ENCODE results near the gene FAM136A. TPM values are rescaled to one million over a fixed set of nuclear protein-coding genes. Genes with fewer than 3 reads are reported as not detected.

FAM136A gene
- total RNA-seq, 1 experiment from 2014 or later = 77.7 TPM

DNA sequence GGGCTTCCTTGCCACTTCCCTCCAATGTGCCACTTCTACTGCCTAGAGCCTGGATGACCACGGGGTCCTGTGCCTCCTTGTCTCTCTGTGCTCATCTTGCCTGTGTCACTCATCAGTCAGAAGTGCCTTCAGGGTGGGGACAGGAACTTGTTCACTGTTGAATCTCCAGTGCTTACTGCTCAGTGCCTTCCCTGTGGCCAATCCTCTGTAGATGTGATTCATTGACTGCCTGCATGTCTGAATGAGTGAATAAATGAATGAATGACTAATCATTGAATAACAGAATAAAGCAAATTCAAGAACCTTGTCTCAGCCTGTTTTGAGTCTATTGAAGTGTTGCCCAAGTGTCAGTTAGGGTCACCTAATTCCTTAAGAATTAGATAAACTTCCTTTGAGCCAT lies 42.3 kb upstream of the FAM136A start:
- no peaks in the 10 kb centered on the region for H3K36me3 ChIP-seq (ENCODE audit: insufficient read depth, low read length, poor library complexity, severe bottlenecking)
- no peaks in the 10 kb centered on the region for H3K9me3 ChIP-seq (ENCODE audit: low read depth, low read length, poor library complexity, severe bottlenecking)
- ChIA-PET CTCF (no interaction called here), POLR2A (ENCODE audit: low non-redundant PET) (no interaction called here)
- TF ChIP-seq CTCF (conservative IDR thresholded peaks at IDR 0.05; ENCODE audit: low read depth, low read length) = no peak
- TF ChIP-seq EZH2 (IDR thresholded peaks at IDR 0.05; ENCODE audit: borderline replicate concordance, low read depth, low read length, poor library complexity, severe bottlenecking) = no peak
- no peak for DNase-seq (ENCODE audit: low spot score)
- intact Hi-C loops (cut with micrococcal nuclease; ENCODE audit: unreplicated experiment) = no loop called here
- peaks cover 37% of the 10 kb centered on the region for H3K27me3 ChIP-seq (replicated peaks; ENCODE audit: insufficient read depth, low read depth, low read length, poor library complexity)
- H3K4me1 ChIP-seq (ENCODE audit: insufficient read depth, low read length, poor library complexity, severe bottlenecking) = no peaks in the 10 kb centered on the region
- no peak overlapping the region for H3K4me3 ChIP-seq (ENCODE audit: low read depth, low read length, poor library complexity, severe bottlenecking)
- BruUV-seq (replicated peaks) = no TSS peak
- H3K27ac ChIP-seq (ENCODE audit: low read depth, low read length, poor library complexity, severe bottlenecking) = no peak overlapping the region

DNA sequence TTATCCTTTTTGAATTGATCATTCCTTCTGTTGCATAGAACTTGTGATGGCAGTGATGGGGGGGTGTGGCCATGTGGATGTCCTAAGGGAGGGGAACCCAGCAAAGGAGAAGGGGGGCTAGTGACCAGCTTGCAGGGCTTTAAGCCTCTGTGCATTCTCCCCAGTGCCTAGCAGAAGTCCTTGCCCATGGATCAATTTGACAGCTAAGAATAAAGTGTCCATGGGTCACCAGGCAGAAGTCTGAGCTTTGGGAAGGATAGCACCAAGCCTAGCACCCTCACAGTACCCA lies 39.6 kb upstream of the FAM136A start:
- Histone ChIP-seq H3K27me3 (replicated peaks; ENCODE audit: insufficient read depth, low read depth, low read length, poor library complexity) (peaks cover 15% of the 10 kb centered on the region), H3K9me3 (ENCODE audit: low read depth, low read length, poor library complexity, severe bottlenecking) (no peaks in the 10 kb centered on the region), H3K27ac (ENCODE audit: low read depth, low read length, poor library complexity, severe bottlenecking) (no peak overlapping the region), H3K36me3 (ENCODE audit: insufficient read depth, low read length, poor library complexity, severe bottlenecking) (no peaks in the 10 kb centered on the region), H3K4me1 (ENCODE audit: insufficient read depth, low read length, poor library complexity, severe bottlenecking) (no peaks in the 10 kb centered on the region), H3K4me3 (ENCODE audit: low read depth, low read length, poor library complexity, severe bottlenecking) (no peak overlapping the region)
- CTCF ChIA-PET = interaction anchor here (0.8 to 2.6 kb wide), 2 partner anchors 276 to 278 kb away, joined by 3 to 10 read pairs; no protein-coding TSS in a partner anchor
- intact Hi-C loops (cut with micrococcal nuclease; ENCODE audit: unreplicated experiment) = loop anchor here (1.0 kb wide), 2 partner anchors 278 to 307 kb away; no protein-coding TSS in a partner anchor
- no peak for TF ChIP-seq CTCF (conservative IDR thresholded peaks at IDR 0.05; ENCODE audit: low read depth, low read length)
- no peak for TF ChIP-seq EZH2 (IDR thresholded peaks at IDR 0.05; ENCODE audit: borderline replicate concordance, low read depth, low read length, poor library complexity, severe bottlenecking)
- no TSS peak for BruUV-seq (replicated peaks)
- POLR2A ChIA-PET (ENCODE audit: low non-redundant PET) = interaction anchor here (0.6 kb wide), 1 partner anchor 935 kb away, joined by 3 read pairs; no protein-coding TSS in a partner anchor
- DNase-seq (ENCODE audit: low spot score) = no peak

DNA sequence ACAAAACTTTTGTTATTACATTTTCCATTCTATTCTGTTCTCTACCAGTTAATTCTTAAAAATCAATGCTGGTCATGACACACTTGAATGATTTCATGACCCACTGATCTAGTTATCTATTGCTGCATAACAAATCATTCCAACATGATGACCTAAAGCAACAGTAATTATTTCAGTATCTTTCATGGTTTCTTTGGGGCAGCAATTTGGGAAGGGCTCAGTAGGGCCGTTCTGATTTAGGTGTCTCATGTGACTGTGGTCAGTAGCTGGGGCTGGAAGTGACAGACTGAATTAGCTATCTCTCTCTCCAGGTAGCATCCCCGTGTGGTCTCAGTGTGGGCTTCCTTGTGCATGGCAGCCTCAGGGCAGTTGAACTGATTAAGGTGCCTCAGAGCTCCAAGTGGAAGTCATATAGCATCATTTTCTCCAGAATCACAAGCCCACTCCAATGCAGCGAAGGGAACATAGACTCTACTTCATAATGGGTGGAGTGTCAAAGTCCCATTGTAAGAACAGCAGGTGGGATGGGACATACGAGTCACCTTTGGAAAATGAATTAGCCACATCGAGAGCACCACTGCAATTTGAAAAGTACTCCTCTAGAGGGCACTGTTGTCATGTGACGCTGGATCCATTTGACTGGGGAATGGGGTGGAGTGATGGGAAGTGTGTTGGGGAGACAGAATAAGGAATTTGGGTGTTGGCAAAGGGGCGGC lies 39.1 kb upstream of the FAM136A start:
- Histone ChIP-seq H3K4me1 (ENCODE audit: insufficient read depth, low read length, poor library complexity, severe bottlenecking) (no peaks in the 10 kb centered on the region), H3K9me3 (ENCODE audit: low read depth, low read length, poor library complexity, severe bottlenecking) (no peaks in the 10 kb centered on the region), H3K4me3 (ENCODE audit: low read depth, low read length, poor library complexity, severe bottlenecking) (no peak overlapping the region), H3K27ac (ENCODE audit: low read depth, low read length, poor library complexity, severe bottlenecking) (no peak overlapping the region), H3K27me3 (replicated peaks; ENCODE audit: insufficient read depth, low read depth, low read length, poor library complexity) (peaks cover 15% of the 10 kb centered on the region), H3K36me3 (ENCODE audit: insufficient read depth, low read length, poor library complexity, severe bottlenecking) (no peaks in the 10 kb centered on the region)
- CTCF ChIA-PET = interaction anchor here (0.7 to 2.6 kb wide), 3 partner anchors 37 to 278 kb away, joined by 3 to 10 read pairs (median 5); no protein-coding TSS in a partner anchor
- BruUV-seq (replicated peaks) = no TSS peak
- TF ChIP-seq CTCF (conservative IDR thresholded peaks at IDR 0.05; ENCODE audit: low read depth, low read length) (peak; percentile 91), EZH2 (IDR thresholded peaks at IDR 0.05; ENCODE audit: borderline replicate concordance, low read depth, low read length, poor library complexity, severe bottlenecking) (no peak)
- POLR2A ChIA-PET (ENCODE audit: low non-redundant PET) = interaction anchor here (0.6 kb wide), 1 partner anchor 936 kb away, joined by 3 read pairs; no protein-coding TSS in a partner anchor
- intact Hi-C loops (cut with micrococcal nuclease; ENCODE audit: unreplicated experiment) = loop anchor here (1.0 kb wide), 2 partner anchors 278 to 307 kb away; no protein-coding TSS in a partner anchor
- DNase-seq (ENCODE audit: low spot score) = peak; percentile 69

Measured in A673 (cell line).